Measurements from ENCODE around the gene LRRC3.

The LRRC3 gene

DNA sequence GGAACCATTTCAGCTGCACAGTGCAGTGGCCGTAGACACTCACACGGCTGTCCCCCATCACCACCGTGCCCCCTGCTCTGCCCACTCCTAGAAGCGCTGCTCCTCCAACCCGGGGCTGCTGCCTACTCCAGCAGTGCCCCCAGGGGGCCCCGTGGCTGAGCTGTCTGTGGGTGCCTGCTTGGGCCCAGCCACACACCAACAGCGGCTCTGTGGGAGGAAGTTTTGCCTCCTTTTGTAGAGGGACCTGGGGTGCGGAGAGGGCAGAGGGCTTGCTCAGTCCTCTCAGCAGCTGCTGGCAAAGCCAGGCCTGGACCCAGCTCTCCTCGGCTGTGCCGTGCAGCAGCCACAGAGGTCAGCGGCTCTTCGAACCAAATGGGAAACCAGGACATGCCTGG lies 11.4 kb upstream of the LRRC3 start:
- in situ Hi-C loops (cut with MboI; ENCODE audit: low sequenced_read_pairs, unreplicated experiment): no loop called here
- no peak for DNase-seq (ENCODE audit: low spot score)
- TF ChIP-seq, protein P1, sequence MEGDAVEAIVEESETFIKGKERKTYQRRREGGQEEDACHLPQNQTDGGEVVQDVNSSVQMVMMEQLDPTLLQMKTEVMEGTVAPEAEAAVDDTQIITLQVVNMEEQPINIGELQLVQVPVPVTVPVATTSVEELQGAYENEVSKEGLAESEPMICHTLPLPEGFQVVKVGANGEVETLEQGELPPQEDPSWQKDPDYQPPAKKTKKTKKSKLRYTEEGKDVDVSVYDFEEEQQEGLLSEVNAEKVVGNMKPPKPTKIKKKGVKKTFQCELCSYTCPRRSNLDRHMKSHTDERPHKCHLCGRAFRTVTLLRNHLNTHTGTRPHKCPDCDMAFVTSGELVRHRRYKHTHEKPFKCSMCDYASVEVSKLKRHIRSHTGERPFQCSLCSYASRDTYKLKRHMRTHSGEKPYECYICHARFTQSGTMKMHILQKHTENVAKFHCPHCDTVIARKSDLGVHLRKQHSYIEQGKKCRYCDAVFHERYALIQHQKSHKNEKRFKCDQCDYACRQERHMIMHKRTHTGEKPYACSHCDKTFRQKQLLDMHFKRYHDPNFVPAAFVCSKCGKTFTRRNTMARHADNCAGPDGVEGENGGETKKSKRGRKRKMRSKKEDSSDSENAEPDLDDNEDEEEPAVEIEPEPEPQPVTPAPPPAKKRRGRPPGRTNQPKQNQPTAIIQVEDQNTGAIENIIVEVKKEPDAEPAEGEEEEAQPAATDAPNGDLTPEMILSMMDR (IDR thresholded peaks at IDR 0.05; ENCODE audit: borderline replicate concordance, control extremely low read depth, extremely low read depth, insufficient read depth, missing control alignments): no peak

DNA sequence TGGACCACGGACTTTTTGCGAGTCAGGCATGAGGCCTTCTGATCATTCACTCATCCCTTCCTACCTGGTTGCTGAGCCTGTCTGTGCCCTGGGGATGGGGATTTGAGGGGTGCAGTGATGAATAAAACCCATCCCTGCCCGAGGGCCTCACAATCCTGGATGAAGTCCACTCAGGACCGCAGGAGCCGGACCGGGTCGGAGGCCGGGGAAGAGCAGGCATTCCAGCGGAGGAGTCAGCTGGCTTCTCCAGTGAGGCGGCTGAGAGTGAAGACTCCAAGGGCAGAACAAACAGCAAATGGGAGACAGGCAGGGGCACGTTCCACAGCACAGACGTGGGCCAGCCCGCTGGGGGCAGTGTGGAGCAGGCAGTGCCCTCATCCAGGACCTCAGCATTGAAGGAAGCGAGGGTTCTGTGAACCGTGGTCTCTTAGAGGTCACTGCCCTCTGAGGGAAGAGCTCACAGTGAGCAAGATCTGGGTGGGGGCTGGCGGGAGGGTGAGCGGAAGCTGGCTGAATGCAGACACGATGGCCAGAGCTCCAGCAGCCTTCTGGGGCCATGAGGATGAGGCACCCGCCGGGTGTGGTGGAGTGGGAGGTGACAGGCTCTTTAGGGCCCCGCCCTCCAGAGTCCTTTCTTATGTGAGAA lies 10.9 kb upstream of the LRRC3 start:
- TF ChIP-seq, protein P1 (IDR thresholded peaks at IDR 0.05; ENCODE audit: borderline replicate concordance, control extremely low read depth, extremely low read depth, insufficient read depth, missing control alignments): no peak
- in situ Hi-C loops (cut with MboI; ENCODE audit: low sequenced_read_pairs, unreplicated experiment): no loop called here
- no peak for DNase-seq (ENCODE audit: low spot score)

DNA sequence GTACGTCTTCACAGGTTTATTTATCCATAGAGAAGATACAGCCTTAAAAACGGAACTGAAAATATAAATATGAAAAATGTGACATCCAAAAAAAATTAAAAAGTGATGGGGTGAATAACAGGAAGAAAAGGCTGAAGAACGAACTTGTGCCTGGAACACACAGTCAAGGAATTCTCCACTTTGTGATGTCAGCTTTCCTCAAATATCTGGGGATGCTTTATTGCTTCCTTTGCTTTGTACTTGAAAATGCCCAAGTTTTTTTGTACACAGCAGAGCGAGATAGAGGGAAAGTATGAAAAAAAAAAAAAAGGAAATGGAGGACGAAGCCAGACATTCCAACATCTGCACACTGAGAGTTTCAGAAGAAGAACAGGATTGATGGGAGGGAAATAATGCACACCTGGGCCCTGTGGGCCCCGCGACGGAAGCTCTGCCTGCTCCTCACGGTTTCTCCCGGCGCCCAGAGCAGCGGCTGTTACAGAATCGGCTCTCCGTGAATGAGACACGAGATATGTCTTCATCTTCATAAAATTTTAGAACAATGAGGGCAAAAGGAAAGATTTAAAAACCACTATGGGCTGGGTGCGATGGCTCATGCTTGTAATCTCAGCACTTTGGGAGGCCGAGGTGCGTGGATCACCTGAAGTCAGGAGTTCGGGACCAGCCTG lies 10.0 kb upstream of the LRRC3 start:
- in situ Hi-C loops (cut with MboI; ENCODE audit: low sequenced_read_pairs, unreplicated experiment): no loop called here
- TF ChIP-seq, protein P1 (IDR thresholded peaks at IDR 0.05; ENCODE audit: borderline replicate concordance, control extremely low read depth, extremely low read depth, insufficient read depth, missing control alignments): no peak
- DNase-seq (ENCODE audit: low spot score): no peak

DNA sequence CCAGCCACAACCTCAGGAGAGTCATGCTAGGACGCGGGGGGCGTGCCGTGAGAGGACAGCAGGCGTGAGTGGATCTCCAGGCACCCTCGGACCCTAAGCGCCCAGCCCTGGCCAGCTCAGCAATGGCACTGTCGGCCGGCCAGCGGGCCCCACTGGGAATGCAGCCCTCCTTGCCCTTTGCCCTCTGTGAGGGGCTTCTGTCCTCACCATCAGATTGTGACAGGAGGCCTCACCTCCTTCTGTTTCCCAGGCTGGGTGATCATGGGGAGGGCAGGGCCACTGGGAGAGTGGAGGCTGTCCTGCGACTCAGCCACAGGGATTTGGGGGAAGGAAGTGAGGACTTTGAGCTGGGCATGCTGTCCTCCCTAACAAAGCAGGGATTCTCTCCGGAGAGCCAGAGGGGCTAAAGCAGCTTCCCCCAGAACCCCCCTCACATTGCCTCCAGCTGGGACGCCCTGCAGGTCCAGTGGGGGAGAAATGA lies 6.6 kb upstream of the LRRC3 start:
- in situ Hi-C loops (cut with MboI; ENCODE audit: low sequenced_read_pairs, unreplicated experiment): no loop called here

DNA sequence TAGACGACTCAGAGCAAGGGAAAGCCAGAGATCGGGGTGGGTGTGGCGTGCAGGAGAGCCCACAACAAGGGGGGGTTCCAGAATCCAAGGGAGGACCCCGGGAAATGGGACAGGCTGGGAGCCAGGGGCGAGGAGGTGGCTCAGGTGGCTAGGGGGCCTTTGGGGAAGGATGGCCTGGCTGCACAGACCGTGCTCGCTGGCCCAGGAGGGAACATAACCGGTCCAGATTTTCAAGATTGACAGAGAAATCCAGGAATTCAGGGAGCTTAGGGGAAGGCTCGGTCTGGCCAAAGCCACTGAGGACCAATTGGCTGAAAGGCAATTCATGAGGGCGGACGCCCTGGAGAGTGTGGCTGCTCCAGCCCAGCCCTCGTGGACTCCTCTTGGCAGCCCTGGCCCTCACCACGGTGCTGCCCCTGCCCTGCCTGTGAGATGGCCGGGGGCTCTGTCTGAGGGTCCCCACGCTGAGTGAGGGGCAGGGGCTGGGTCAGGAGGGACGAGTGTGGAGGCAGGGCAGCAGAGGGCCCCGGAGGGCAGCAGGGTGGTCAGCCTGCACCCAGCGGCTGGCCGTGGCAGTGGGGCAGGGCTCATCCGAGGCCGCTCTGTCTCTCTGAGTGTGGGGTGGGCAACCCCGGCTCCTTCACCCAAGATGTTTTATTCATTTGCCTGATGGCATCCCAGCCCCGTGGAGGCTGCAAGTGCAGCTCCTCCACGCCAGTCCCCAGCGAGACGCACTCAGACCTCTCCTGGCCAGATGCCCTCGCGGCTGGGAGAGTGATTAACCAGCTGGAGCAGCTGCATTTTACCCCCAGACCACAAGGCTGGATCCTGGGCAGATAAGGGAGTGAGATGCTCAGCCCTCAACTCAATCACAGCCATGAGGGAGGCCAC lies 5.6 kb upstream of the LRRC3 start:
- in situ Hi-C loops (cut with MboI; ENCODE audit: low sequenced_read_pairs, unreplicated experiment): loop anchor here (25.0 kb wide), 3 partner anchors 87 to 612 kb away; partner anchors contain the start of gene TRPM2
- DNase-seq (ENCODE audit: low spot score): no peak
- TF ChIP-seq, protein P1 (IDR thresholded peaks at IDR 0.05; ENCODE audit: borderline replicate concordance, control extremely low read depth, extremely low read depth, insufficient read depth, missing control alignments): no peak

More for the DNA sequence above, 6.6 kb upstream of the LRRC3 start:
- no peak for DNase-seq (ENCODE audit: low spot score)
- TF ChIP-seq, protein P1 (IDR thresholded peaks at IDR 0.05; ENCODE audit: borderline replicate concordance, control extremely low read depth, extremely low read depth, insufficient read depth, missing control alignments): no peak

DNA sequence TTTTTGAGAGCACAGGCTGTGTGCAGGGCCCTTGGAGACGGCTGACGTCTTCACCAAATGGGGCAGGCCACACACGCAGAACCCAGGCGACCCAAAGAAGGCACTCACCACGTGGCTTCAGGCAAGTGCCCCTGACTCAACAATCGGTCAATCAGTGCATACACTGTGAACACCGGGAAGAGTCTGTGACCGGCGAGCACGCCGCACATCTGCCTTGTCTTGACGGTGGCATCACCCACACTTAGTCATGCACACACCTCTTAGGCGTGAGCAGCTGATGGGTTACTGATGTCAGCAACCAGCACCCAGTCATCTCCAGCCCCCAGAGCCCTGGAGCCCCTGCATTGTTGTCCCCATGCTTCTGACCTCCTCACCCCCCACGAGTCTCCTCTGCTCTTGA lies 4.9 kb upstream of the LRRC3 start:
- TF ChIP-seq, protein P1 (IDR thresholded peaks at IDR 0.05; ENCODE audit: borderline replicate concordance, control extremely low read depth, extremely low read depth, insufficient read depth, missing control alignments): no peak
- no peak for DNase-seq (ENCODE audit: low spot score)
- in situ Hi-C loops (cut with MboI; ENCODE audit: low sequenced_read_pairs, unreplicated experiment): loop anchor here (25.0 kb wide), 3 partner anchors 88 to 613 kb away; partner anchors contain the start of gene TRPM2

All from GM13976 (cell line).